HEK293 (cell line): Measurements from ENCODE around the gene NLRP9.

ENCODE experiments used
- CTCF ChIP-seq: fragments of 450-650 bp; formaldehyde crosslinking; IDR thresholded peaks from 2 replicates; pipeline ENCODE4 v1.5.1; 2016; ENCODE audit warnings: missing biosample characterization, missing genetic modification characterization
- REST ChIP-seq: fragments of 450-650 bp; formaldehyde crosslinking; IDR thresholded peaks from 2 replicates; pipeline ENCODE4 v1.5.1; 2016; ENCODE audit warnings: missing biosample characterization, missing genetic modification characterization
- ZBTB8A ChIP-seq: fragments of 450-650 bp; formaldehyde crosslinking; IDR thresholded peaks from 2 replicates; pipeline ENCODE4 v1.5.1; 2016; ENCODE audit warnings: missing biosample characterization, missing genetic modification characterization
- ZNF513 ChIP-seq: fragments of 450-650 bp; IDR thresholded peaks from 2 replicates; pipeline ENCODE4 v1.5.1; 2018; ENCODE audit warnings: missing biosample characterization, missing genetic modification characterization

GRCh38 chr19:55683449-55684261 is 54.5 kb downstream of the NLRP9 start:
- TF ChIP-seq ZBTB8A (tag by site-specific recombination) (no peak), CTCF (no peak), REST (tag by site-specific recombination) (no peak), ZNF513 (tag by site-specific recombination) (no peak)
